CD14-positive monocyte (primary cell): Measurements from ENCODE around the gene TMEFF2. TPM values are rescaled to one million over a fixed set of nuclear protein-coding genes. Genes with fewer than 3 reads are reported as not detected.
A peak's percentile ranks its signal among the peaks of the same experiment; 100 is the strongest.

Experiments
- DNase-seq, 3 donors: peaks; one replicate each; pipeline ENCODE4 v3.0.0-alpha.2; 2011 to 2022
- H2AFZ ChIP-seq: 2 replicates; pipeline ENCODE4 v1.6.0; 2012; ENCODE audit warnings: mild to moderate bottlenecking, low read depth, low read length, inconsistent platforms; ENCODE audit not compliant: insufficient read depth, poor library complexity, severe bottlenecking
- H3K27ac ChIP-seq, 2 donors: 1 replicate in 1 of 2; 2 replicates in 1 of 2; pipeline ENCODE4 v1.5.1; 2012 to 2013; ENCODE audit warnings: low read length in 2 of 2, control low read depth in 1 of 2, inconsistent platforms in 1 of 2, low read depth in 1 of 2, mild to moderate bottlenecking in 1 of 2
- H3K27me3 ChIP-seq, 2 donors: one replicate each; pipeline versions ENCODE4 v1.6.0 to v1.6.1; 2011 to 2013; ENCODE audit warnings: low read length in 2 of 2; ENCODE audit not compliant: control insufficient read depth in 2 of 2, insufficient read depth in 2 of 2
- H3K36me3 ChIP-seq, 2 donors: replicated peaks in 1 of 2; 1 replicate in 1 of 2; 2 replicates in 1 of 2; pipeline versions ENCODE4 v1.5.1 to v1.6.1; 2012 to 2013; ENCODE audit warnings: low read length in 2 of 2, control low read depth in 1 of 2, inconsistent platforms in 1 of 2, mild to moderate bottlenecking in 1 of 2; ENCODE audit not compliant: insufficient read depth in 2 of 2, control insufficient read depth in 1 of 2
- H3K4me1 ChIP-seq, 2 donors: 1 replicate in 1 of 2; 2 replicates in 1 of 2; pipeline versions ENCODE4 v1.5.1 to v1.6.1; 2012 to 2013; ENCODE audit warnings: low read length in 2 of 2, control low read depth in 1 of 2, inconsistent platforms in 1 of 2, mild to moderate bottlenecking in 1 of 2, moderate library complexity in 1 of 2; ENCODE audit not compliant: insufficient read depth in 2 of 2, control insufficient read depth in 1 of 2
- H3K4me2 ChIP-seq: replicated peaks from 2 replicates; pipeline ENCODE3; 2012; ENCODE audit warnings: low read length, moderate library complexity, mild to moderate bottlenecking; ENCODE audit not compliant: poor library complexity, severe bottlenecking; ENCODE audit errors: extremely low read depth
- H3K4me3 ChIP-seq, 3 experiments: fragments of 200-600 bp in 1 of 3; sonication (generic) in 1 of 3; replicated peaks in 1 of 3; 1 replicate in 2 of 3; 2 replicates in 1 of 3; pipeline ENCODE4 v1.5.1; 2011 to 2013; ENCODE audit warnings: low read length in 3 of 3, mild to moderate bottlenecking in 3 of 3, control low read depth in 2 of 3, low read depth in 2 of 3, inconsistent platforms in 1 of 3, moderate library complexity in 1 of 3
- H3K79me2 ChIP-seq: 2 replicates; pipeline ENCODE4 v1.6.0; 2012; ENCODE audit warnings: mild to moderate bottlenecking, control low read depth, inconsistent platforms, low read length, moderate library complexity; ENCODE audit not compliant: insufficient read depth
- H3K9ac ChIP-seq: 2 replicates; pipeline ENCODE4 v1.6.0; 2017; ENCODE audit warnings: low read length, mild to moderate bottlenecking; ENCODE audit not compliant: insufficient read depth, poor library complexity, severe bottlenecking
- H3K9me3 ChIP-seq, 2 donors: replicated peaks in 1 of 2; 1 replicate in 1 of 2; 2 replicates in 1 of 2; pipeline versions ENCODE4 v1.5.1 to v1.6.1; 2012 to 2013; ENCODE audit warnings: low read length in 2 of 2, control low read depth in 1 of 2; ENCODE audit not compliant: control insufficient read depth in 1 of 2, insufficient read depth in 1 of 2
- H4K20me1 ChIP-seq: 2 replicates; pipeline ENCODE4 v1.6.0; 2012; ENCODE audit warnings: mild to moderate bottlenecking, low read length, control low read depth, moderate library complexity; ENCODE audit not compliant: insufficient read depth
- H3K27ac Mint-ChIP-seq, 7 donors: one replicate each; pipeline ENCODE4 v1.8.0; 2020; ENCODE audit warnings: mild to moderate bottlenecking in 7 of 7, mixed read lengths in 7 of 7, moderate library complexity in 6 of 7, inconsistent platforms in 2 of 7
- H3K27me3 Mint-ChIP-seq, 3 donors: one replicate each; pipeline ENCODE4 v1.8.0; 2021 to 2022; ENCODE audit warnings: low read depth in 3 of 3, mild to moderate bottlenecking in 3 of 3, mixed read lengths in 3 of 3, moderate library complexity in 3 of 3, inconsistent platforms in 1 of 3
- H3K36me3 Mint-ChIP-seq, 2 donors: one replicate each; pipeline ENCODE4 v1.8.0; 2020; ENCODE audit warnings: mixed read lengths in 2 of 2, inconsistent platforms in 1 of 2, mild to moderate bottlenecking in 1 of 2
- H3K4me1 Mint-ChIP-seq: one replicate; pipeline ENCODE4 v1.8.0; 2020; ENCODE audit warnings: mild to moderate bottlenecking, mixed read lengths
- H3K4me3 Mint-ChIP-seq, 2 donors: one replicate each; pipeline ENCODE4 v1.8.0; 2020; ENCODE audit warnings: mild to moderate bottlenecking in 2 of 2, mixed read lengths in 2 of 2, moderate library complexity in 1 of 2
- H3K9me3 Mint-ChIP-seq, 7 donors: one replicate each; pipeline ENCODE4 v1.8.0; 2020 to 2022; ENCODE audit warnings: mixed read lengths in 7 of 7, mild to moderate bottlenecking in 6 of 7, moderate library complexity in 6 of 7, inconsistent platforms in 2 of 7
- WGBS: methylation state at CpG from one replicate; pipeline ENCODE4 v1.1.5; 2013; ENCODE audit warnings: missing lambda C conversion rate; ENCODE audit not compliant: insufficient coverage; 5-methylcytosine and 5-hydroxymethylcytosine counted together
- intact Hi-C, 2 donors: fragments of 100-400 bp; cut with micrococcal nuclease; formaldehyde crosslinking; loops; one replicate each; pipeline versions ENCODE4 v1.15.0 to v1.15.1; 2023
- polyA plus RNA-seq, 3 donors: library from polyadenylated mRNA; depleted of rRNA in 1 of 3; unstranded in 2 of 3; stranded (reverse) in 1 of 3; fragments of 300-500 nt in 2 of 3; fragments of >200 nt in 1 of 3; fragmentation: Illumina TruSeq in 2 of 3; gene quantifications; 1 replicate in 2 of 3; 2 replicates in 1 of 3; pipeline ENCODE4 v1.2.3, GENCODE V29; 2012 to 2021
- TF ChIP-seq, protein P1 (sequence below): fragments of 200-600 bp; IDR thresholded peaks from one replicate; pipeline ENCODE4 v1.8.0; 2022; ENCODE audit warnings: antibody characterized with exemption, mild to moderate bottlenecking

The TMEFF2 gene
- polyA plus RNA-seq, 3 donors: not detected

DNA sequence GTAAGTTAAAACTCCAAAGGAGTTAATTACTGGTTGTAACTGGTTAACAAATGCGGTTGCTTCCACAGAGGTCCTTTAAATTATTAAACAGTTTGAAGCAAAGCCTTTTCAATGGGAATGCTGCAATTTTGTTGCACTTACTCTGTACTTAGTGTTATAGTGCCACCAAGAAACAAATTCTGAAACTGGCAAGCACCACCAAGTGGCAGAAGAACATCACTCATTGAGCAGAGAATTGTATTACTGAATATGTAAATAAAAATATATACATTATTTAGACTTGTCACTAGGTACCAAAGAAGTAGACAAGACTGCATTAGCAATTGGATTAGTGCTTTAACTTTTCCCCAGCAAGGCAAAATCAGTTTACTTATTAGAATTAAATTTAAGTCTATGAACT is 2.6 kb upstream of the TMEFF2 start:
- no peak for DNase-seq
- TF ChIP-seq, protein P1, sequence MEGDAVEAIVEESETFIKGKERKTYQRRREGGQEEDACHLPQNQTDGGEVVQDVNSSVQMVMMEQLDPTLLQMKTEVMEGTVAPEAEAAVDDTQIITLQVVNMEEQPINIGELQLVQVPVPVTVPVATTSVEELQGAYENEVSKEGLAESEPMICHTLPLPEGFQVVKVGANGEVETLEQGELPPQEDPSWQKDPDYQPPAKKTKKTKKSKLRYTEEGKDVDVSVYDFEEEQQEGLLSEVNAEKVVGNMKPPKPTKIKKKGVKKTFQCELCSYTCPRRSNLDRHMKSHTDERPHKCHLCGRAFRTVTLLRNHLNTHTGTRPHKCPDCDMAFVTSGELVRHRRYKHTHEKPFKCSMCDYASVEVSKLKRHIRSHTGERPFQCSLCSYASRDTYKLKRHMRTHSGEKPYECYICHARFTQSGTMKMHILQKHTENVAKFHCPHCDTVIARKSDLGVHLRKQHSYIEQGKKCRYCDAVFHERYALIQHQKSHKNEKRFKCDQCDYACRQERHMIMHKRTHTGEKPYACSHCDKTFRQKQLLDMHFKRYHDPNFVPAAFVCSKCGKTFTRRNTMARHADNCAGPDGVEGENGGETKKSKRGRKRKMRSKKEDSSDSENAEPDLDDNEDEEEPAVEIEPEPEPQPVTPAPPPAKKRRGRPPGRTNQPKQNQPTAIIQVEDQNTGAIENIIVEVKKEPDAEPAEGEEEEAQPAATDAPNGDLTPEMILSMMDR: no peak
- H3K4me1 ChIP-seq: peaks cover 26 to 29% of the 10 kb centered on the region in 2 donors
- intact Hi-C loops: no loop called here
- Mint-ChIP-seq H3K4me3 (no peak overlapping the region), H3K27me3 (peaks cover 49 to 58% (median 50%) of the 10 kb centered on the region in 3 donors), H3K4me1 (peaks cover 39% of the 10 kb centered on the region), H3K36me3 (peaks cover 5 to 11% of the 10 kb centered on the region in 2 donors), H3K9me3 (peaks cover 0 to 30% (median 13%) of the 10 kb centered on the region in 7 donors), H3K27ac (no peak overlapping the region)
- H3K27ac ChIP-seq: no peak overlapping the region
- H3K36me3 ChIP-seq: no peaks in the 10 kb centered on the region
- no peaks in the 10 kb centered on the region for H3K79me2 ChIP-seq
- no peaks in the 10 kb centered on the region for H4K20me1 ChIP-seq
- no CpG with 5 or more reads among the region's 1 CpG for WGBS
- H3K9me3 ChIP-seq: peaks cover 0 to 25% of the 10 kb centered on the region in 2 donors
- peaks cover 54 to 59% of the 10 kb centered on the region in 2 donors for H3K27me3 ChIP-seq
- no peak overlapping the region for H3K4me3 ChIP-seq
- no peak overlapping the region for H3K9ac ChIP-seq
- H2AFZ ChIP-seq: no peak overlapping the region
- H3K4me2 ChIP-seq: no peak overlapping the region

DNA sequence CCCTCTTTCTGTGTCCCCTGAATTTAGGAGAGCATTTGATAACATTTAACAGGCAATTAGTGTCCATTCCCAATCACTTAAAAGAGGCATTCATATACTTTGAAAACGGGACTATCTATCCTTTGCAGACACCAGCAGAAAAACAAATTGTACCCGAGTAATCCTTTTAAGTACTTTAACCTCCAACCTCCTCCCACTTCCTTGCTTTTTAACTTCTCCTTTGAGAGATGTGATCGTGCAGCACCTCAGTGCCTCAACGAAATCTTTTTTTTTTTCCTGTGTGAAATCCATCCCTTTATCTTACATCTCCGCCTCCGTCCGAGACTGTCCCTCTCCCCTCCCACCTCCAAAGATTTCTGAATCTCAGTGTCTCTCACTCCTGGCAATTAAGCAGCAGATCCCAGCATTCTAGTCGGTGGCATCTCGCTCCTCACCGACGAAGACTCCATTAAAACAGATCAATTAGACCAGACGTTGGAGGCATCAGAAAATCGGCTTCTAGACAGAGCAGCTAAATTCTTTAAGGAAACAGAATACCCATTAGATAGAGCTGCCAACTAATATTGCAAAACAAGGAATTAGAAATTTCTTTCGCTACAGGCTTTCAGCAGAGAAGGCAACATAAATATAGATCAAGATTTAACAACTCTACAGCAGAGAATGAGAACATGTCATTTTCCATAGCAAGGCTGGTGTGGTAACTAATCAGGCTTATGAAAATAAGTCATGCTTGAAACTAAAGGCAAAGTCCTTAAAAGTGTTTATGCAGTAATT is 1.9 kb upstream of the TMEFF2 start:
- no peaks in the 10 kb centered on the region for H3K79me2 ChIP-seq
- TF ChIP-seq, protein P1: no peak
- intact Hi-C loops: no loop called here
- no peaks in the 10 kb centered on the region for H4K20me1 ChIP-seq
- peaks cover 57 to 65% (median 58%) of the 10 kb centered on the region in 3 donors for H3K27me3 Mint-ChIP-seq
- H3K4me1 ChIP-seq: peaks cover 26 to 29% of the 10 kb centered on the region in 2 donors
- H3K9me3 ChIP-seq: peaks cover 0 to 25% of the 10 kb centered on the region in 2 donors
- WGBS: 11% methylated on average over 11 of the region's 14 CpGs
- H3K4me3 Mint-ChIP-seq: peak overlapping the region; percentile 81 to 97
- no peak overlapping the region for H3K27ac ChIP-seq
- H3K9ac ChIP-seq: no peak overlapping the region
- H3K36me3 Mint-ChIP-seq: peaks cover 5 to 11% of the 10 kb centered on the region in 2 donors
- H3K27me3 ChIP-seq: peaks cover 62 to 67% of the 10 kb centered on the region in 2 donors
- H3K36me3 ChIP-seq: no peaks in the 10 kb centered on the region
- peaks cover 0 to 30% (median 13%) of the 10 kb centered on the region in 7 donors for H3K9me3 Mint-ChIP-seq
- peak overlapping the region; percentile 68 for H3K4me2 ChIP-seq
- peak in 1 of 3 donors; percentile 3 for DNase-seq
- no peak overlapping the region for H3K27ac Mint-ChIP-seq
- peaks cover 39% of the 10 kb centered on the region for H3K4me1 Mint-ChIP-seq
- peak overlapping the region; percentile 5 for H2AFZ ChIP-seq
- H3K4me3 ChIP-seq: peak overlapping the region in 1 of 3 experiments; percentile 73
